Caco-2 (cell line): ENCODE measurements around the gene TMEFF2. TPM values are rescaled to one million over a fixed set of nuclear protein-coding genes. Genes with fewer than 3 reads are reported as not detected.

Experiments
- BruUV-seq: library from RNA; stranded (reverse); fragments of 400-500 nt; replicated peaks from 2 replicates; lab custom pipeline; 2021; lab: Mats Ljungman, UMichigan
- CTCF ChIA-PET: fragments of 300-600 bp; sonication (Branson Sonifier 250); formaldehyde crosslinking; loops from one replicate; lab custom pipeline; 2022; ENCODE audit warnings: antibody characterized with exemption; lab: Charles Lee
- POLR2A ChIA-PET: fragments of 300-600 bp; sonication (Branson Sonifier 250); formaldehyde crosslinking; loops from one replicate; lab custom pipeline; 2022; ENCODE audit warnings: antibody characterized with exemption; lab: Charles Lee
- DNase-seq, 2 experiments: peaks; one replicate each; pipeline versions ENCODE4 v3.0.0 to v3.0.0-alpha.2; 2020 to 2022
- H3K27me3 ChIP-seq: replicated peaks from 2 replicates; pipeline ENCODE4 v1.6.0; 2011; ENCODE audit warnings: low read length; ENCODE audit not compliant: control insufficient read depth, insufficient read depth
- H3K36me3 ChIP-seq: 2 replicates; pipeline ENCODE4 v1.5.1; 2011; ENCODE audit warnings: low read length; ENCODE audit not compliant: control insufficient read depth, insufficient read depth
- H3K4me1 ChIP-seq: fragments of 250-450 bp; sonication (Bioruptor Pico); 2 replicates; pipeline ENCODE4 v1.5.1; 2020; ENCODE audit warnings: mild to moderate bottlenecking
- H3K4me3 ChIP-seq: 2 replicates; pipeline ENCODE4 v1.5.1; 2011; ENCODE audit warnings: low read depth, mild to moderate bottlenecking, control low read depth, low read length
- H3K9me3 ChIP-seq: fragments of 250-450 bp; sonication (Bioruptor Pico); 2 replicates; pipeline ENCODE4 v1.5.1; 2020; ENCODE audit warnings: mild to moderate bottlenecking, moderate library complexity
- H3K27ac Mint-ChIP-seq: one replicate; pipeline ENCODE4 v1.8.0; 2022; ENCODE audit warnings: mixed read lengths; ENCODE audit not compliant: unreplicated experiment
- H3K27me3 Mint-ChIP-seq: one replicate; pipeline ENCODE4 v1.8.0; 2022; ENCODE audit warnings: mixed read lengths; ENCODE audit not compliant: insufficient read depth, unreplicated experiment
- H3K36me3 Mint-ChIP-seq: one replicate; pipeline ENCODE4 v1.8.0; 2022; ENCODE audit warnings: mild to moderate bottlenecking, mixed read lengths; ENCODE audit not compliant: insufficient read depth, unreplicated experiment
- H3K4me1 Mint-ChIP-seq: one replicate; pipeline ENCODE4 v1.8.0; 2022; ENCODE audit warnings: low read depth, mixed read lengths; ENCODE audit not compliant: unreplicated experiment
- H3K4me3 Mint-ChIP-seq: one replicate; pipeline ENCODE4 v1.8.0; 2022; ENCODE audit warnings: mild to moderate bottlenecking, moderate library complexity, mixed read lengths; ENCODE audit not compliant: unreplicated experiment
- H3K9me3 Mint-ChIP-seq: one replicate; pipeline ENCODE4 v1.8.0; 2022; ENCODE audit warnings: mixed read lengths; ENCODE audit not compliant: unreplicated experiment
- CTCF ChIP-seq, 2 experiments: fragments of 200-600 bp in 1 of 2; IDR thresholded peaks; 1 replicate in 1 of 2; 2 replicates in 1 of 2; pipeline versions ENCODE4 v1.5.1 to v1.8.0; 2011 to 2022; ENCODE audit warnings: antibody characterized with exemption in 1 of 2, control low read depth in 1 of 2, inconsistent platforms in 1 of 2, low read depth in 1 of 2, low read length in 1 of 2, mild to moderate bottlenecking in 1 of 2, moderate library complexity in 1 of 2; ENCODE audit not compliant: insufficient read depth in 1 of 2, severe bottlenecking in 1 of 2, unreplicated experiment in 1 of 2
- intact Hi-C: fragments of 100-400 bp; cut with micrococcal nuclease; formaldehyde crosslinking; loops from one replicate; pipeline ENCODE4 v1.10.0; 2022; ENCODE audit not compliant: unreplicated experiment
- total RNA-seq: library from RNA; stranded (reverse); gene quantifications from 2 replicates; pipeline ENCODE4 v1.2.3, GENCODE V29; 2022

The TMEFF2 gene
- total RNA-seq, 1 experiment from 2014 or later, result not detected

GRCh38 chr2:192035731-192036442, 158.8 kb downstream of the TMEFF2 start:
- no peak for TF ChIP-seq CTCF (IDR thresholded peaks at IDR 0.05; ENCODE audit: insufficient read depth in 1 of 2, low read depth in 1 of 2, low read length in 1 of 2, severe bottlenecking in 1 of 2, unreplicated experiment in 1 of 2)
- CTCF ChIA-PET, result no interaction called here
- H3K9me3 ChIP-seq, result no peaks in the 10 kb centered on the region
- intact Hi-C loops, result no loop called here
- no peak overlapping the region for H3K4me3 ChIP-seq
- no TSS peak for BruUV-seq
- Mint-ChIP-seq H3K27me3 (peaks cover 2% of the 10 kb centered on the region), H3K9me3 (no peaks in the 10 kb centered on the region), H3K27ac (no peak overlapping the region), H3K36me3 (no peaks in the 10 kb centered on the region), H3K4me1 (no peaks in the 10 kb centered on the region), H3K4me3 (no peak overlapping the region)
- no peaks in the 10 kb centered on the region for H3K27me3 ChIP-seq
- no peaks in the 10 kb centered on the region for H3K36me3 ChIP-seq
- POLR2A ChIA-PET, result no interaction called here
- no peak for DNase-seq
- H3K4me1 ChIP-seq, result no peaks in the 10 kb centered on the region

GRCh38 chr2:192030856-192031255, 163.9 kb downstream of the TMEFF2 start:
- BruUV-seq, result no TSS peak
- intact Hi-C loops, result no loop called here
- H3K27me3 ChIP-seq, result no peaks in the 10 kb centered on the region
- POLR2A ChIA-PET, result no interaction called here
- Mint-ChIP-seq H3K27me3 (peaks cover 6% of the 10 kb centered on the region), H3K4me1 (no peaks in the 10 kb centered on the region), H3K9me3 (no peaks in the 10 kb centered on the region), H3K4me3 (no peak overlapping the region), H3K27ac (no peak overlapping the region), H3K36me3 (no peaks in the 10 kb centered on the region)
- no peak overlapping the region for H3K4me3 ChIP-seq
- no peaks in the 10 kb centered on the region for H3K9me3 ChIP-seq
- H3K4me1 ChIP-seq, result no peaks in the 10 kb centered on the region
- TF ChIP-seq CTCF (IDR thresholded peaks at IDR 0.05; ENCODE audit: insufficient read depth in 1 of 2, low read depth in 1 of 2, low read length in 1 of 2, severe bottlenecking in 1 of 2, unreplicated experiment in 1 of 2), result no peak
- CTCF ChIA-PET, result no interaction called here
- no peak for DNase-seq
- H3K36me3 ChIP-seq, result no peaks in the 10 kb centered on the region

- Mint-ChIP-seq H3K4me1 (no peaks in the 10 kb centered on the region), H3K9me3 (no peaks in the 10 kb centered on the region), H3K36me3 (no peaks in the 10 kb centered on the region), H3K27ac (no peak overlapping the region), H3K4me3 (no peak overlapping the region), H3K27me3 (peaks cover 4% of the 10 kb centered on the region)
- H3K27me3 ChIP-seq, result no peaks in the 10 kb centered on the region
- H3K4me3 ChIP-seq, result no peak overlapping the region
- H3K4me1 ChIP-seq, result no peaks in the 10 kb centered on the region
- no peaks in the 10 kb centered on the region for H3K9me3 ChIP-seq
- H3K36me3 ChIP-seq, result no peaks in the 10 kb centered on the region
- no peak for DNase-seq
- intact Hi-C loops, result no loop called here
- no TSS peak for BruUV-seq
- TF ChIP-seq CTCF (IDR thresholded peaks at IDR 0.05; ENCODE audit: insufficient read depth in 1 of 2, low read depth in 1 of 2, low read length in 1 of 2, severe bottlenecking in 1 of 2, unreplicated experiment in 1 of 2), result no peak
- POLR2A ChIA-PET, result no interaction called here
- CTCF ChIA-PET, result no interaction called here
These were observed 164.4 kb downstream of the TMEFF2 start for GRCh38 chr2:192030289-192030688.
